ENCODE data around the gene DCAF17.
"Not testable (repeated sequence)": the region's sequence is repeated elsewhere in the genome, so short reads cannot be mapped to it uniquely, and the experiment has no call there.

The DCAF17 gene

GRCh38 chr2:171460537-171460936, 26.5 kb downstream of the DCAF17 start:
- no peak for DNase-seq

- peak; percentile 42 for DNase-seq
Observed at GRCh38 chr2:171469176-171469575, 35.1 kb downstream of the DCAF17 start.

GRCh38 chr2:171470129-171470528, 36.1 kb downstream of the DCAF17 start:
- DNase-seq, result no peak

GRCh38 chr2:171475979-171476378, 42.0 kb downstream of the DCAF17 start:
- no peak for DNase-seq

- DNase-seq, result peak; percentile 59
Observed at GRCh38 chr2:171478345-171478744, 44.3 kb downstream of the DCAF17 start.

GRCh38 chr2:171479154-171479814, 45.3 kb downstream of the DCAF17 start:
- no peak for DNase-seq

- DNase-seq, result no peak
Observed at GRCh38 chr2:171480908-171481307, 46.9 kb downstream of the DCAF17 start.

GRCh38 chr2:171482308-171482707, 48.3 kb downstream of the DCAF17 start:
- peak; percentile 7 for DNase-seq

- peak; percentile 72 for DNase-seq
Observed at GRCh38 chr2:171482877-171483276, 48.9 kb downstream of the DCAF17 start.

GRCh38 chr2:171483793-171484192, 49.8 kb downstream of the DCAF17 start:
- DNase-seq, result no peak

- DNase-seq, result no peak
Observed at GRCh38 chr2:171485116-171485515, 51.1 kb downstream of the DCAF17 start.

GRCh38 chr2:171487201-171487600, 53.2 kb downstream of the DCAF17 start:
- DNase-seq, result no peak

- no peak for DNase-seq
Observed at GRCh38 chr2:171487803-171488259, 53.8 kb downstream of the DCAF17 start.

GRCh38 chr2:171490577-171490976, 56.6 kb downstream of the DCAF17 start:
- no peak for DNase-seq

GRCh38 chr2:171491292-171491691, 57.3 kb downstream of the DCAF17 start:
- no peak for DNase-seq

- no peak for DNase-seq
Observed at GRCh38 chr2:171492664-171493063, 58.6 kb downstream of the DCAF17 start.

GRCh38 chr2:171497664-171498063, 63.6 kb downstream of the DCAF17 start:
- DNase-seq, result not testable (repeated sequence)

- DNase-seq, result no peak
Observed at GRCh38 chr2:171505374-171505773, 71.3 kb downstream of the DCAF17 start.

GRCh38 chr2:171509945-171510731, 76.1 kb downstream of the DCAF17 start:
- DNase-seq, result no peak

- DNase-seq, result no peak
Observed at GRCh38 chr2:171512014-171512413, 78.0 kb downstream of the DCAF17 start.

- DNase-seq, result no peak
Observed at GRCh38 chr2:171512683-171513195, 78.7 kb downstream of the DCAF17 start.

- DNase-seq, result no peak
Observed at GRCh38 chr2:171513719-171514160, 79.7 kb downstream of the DCAF17 start.

- no peak for DNase-seq
Observed at GRCh38 chr2:171514908-171515582, 81.0 kb downstream of the DCAF17 start.
